HepG2 (cell line): Measurements from ENCODE around the gene COA3. TPM values are rescaled to one million over a fixed set of nuclear protein-coding genes. Genes with fewer than 3 reads are reported as not detected.

Experiments
- AKAP8 ChIP-seq: sonication (generic); formaldehyde crosslinking; IDR thresholded peaks from 2 replicates; pipeline ENCODE4 v1.5.1; 2020; ENCODE audit warnings: mild to moderate bottlenecking, missing genetic modification reagents
- ARNT ChIP-seq: fragments of 450-650 bp; IDR thresholded peaks from 2 replicates; pipeline ENCODE4 v1.6.1; 2017
- ATF2 ChIP-seq: sonication (generic); formaldehyde crosslinking; IDR thresholded peaks from 2 replicates; pipeline ENCODE4 v1.4.0; 2020; ENCODE audit warnings: missing genetic modification reagents
- ATF3 ChIP-seq: sonication (generic); formaldehyde crosslinking; IDR thresholded peaks from 2 replicates; pipeline ENCODE4 v1.4.0; 2020; ENCODE audit warnings: missing genetic modification reagents
- FUBP1 ChIP-seq: sonication (generic); formaldehyde crosslinking; IDR thresholded peaks from 2 replicates; pipeline ENCODE4 v1.5.1; 2020; ENCODE audit warnings: missing genetic modification reagents, mild to moderate bottlenecking, borderline replicate concordance
- MEF2D ChIP-seq: sonication (generic); formaldehyde crosslinking; IDR thresholded peaks from 2 replicates; pipeline ENCODE4 v1.5.1; 2020; ENCODE audit warnings: mild to moderate bottlenecking, missing genetic modification reagents
- MLXIP ChIP-seq: sonication (generic); formaldehyde crosslinking; IDR thresholded peaks from 2 replicates; pipeline ENCODE4 v1.9.0; 2021; ENCODE audit warnings: missing genetic modification reagents, borderline replicate concordance
- PAF1 ChIP-seq: IDR thresholded peaks from 2 replicates; pipeline ENCODE4 v1.6.1; 2016; ENCODE audit warnings: missing genetic modification reagents, missing compliant biosample characterization
- PHF8 ChIP-seq: sonication (generic); formaldehyde crosslinking; IDR thresholded peaks from 2 replicates; pipeline ENCODE4 v1.5.0; 2020; ENCODE audit warnings: missing genetic modification reagents
- PPARG ChIP-seq: conservative IDR thresholded peaks from 2 replicates; pipeline ENCODE4 v1.6.1; 2016; ENCODE audit warnings: missing biosample characterization, missing genetic modification reagents
- SRSF4 ChIP-seq: fragments of 200-400 bp; formaldehyde crosslinking; IDR thresholded peaks from one replicate; pipeline ENCODE4 v1.6.1; 2018; ENCODE audit warnings: mild to moderate bottlenecking, low read depth, low read length, moderate library complexity; ENCODE audit not compliant: poor library complexity, severe bottlenecking
- ZNF407 ChIP-seq: sonication (generic); formaldehyde crosslinking; IDR thresholded peaks from one replicate; pipeline ENCODE4 v1.5.1; 2020; ENCODE audit warnings: mild to moderate bottlenecking, missing genetic modification reagents; ENCODE audit errors: not compliant biosample characterization
- ZNF670 ChIP-seq: sonication (generic); formaldehyde crosslinking; IDR thresholded peaks from 2 replicates; pipeline ENCODE4 v1.8.0; 2022; ENCODE audit warnings: mild to moderate bottlenecking, missing genetic modification reagents, borderline replicate concordance
- polyA plus RNA-seq, 8 experiments: library from polyadenylated mRNA; depleted of rRNA in 3 of 8; stranded (reverse) in 7 of 8; unstranded in 1 of 8; fragments of >200 nt; fragmentation: Illumina TruSeq in 4 of 8; extraction: Trizol in 4 of 8; gene quantifications; 2 replicates each; pipeline versions ENCODE4 v1.2.1 to v1.2.3, GENCODE V29; 2011 to 2016; ENCODE audit warnings: low read depth in 4 of 8, missing spikeins in 1 of 8, mixed read lengths in 1 of 8; ENCODE audit not compliant: insufficient read depth in 1 of 8
- total RNA-seq, 5 experiments: library from RNA; depleted of rRNA; stranded (reverse); fragments of >200 nt; fragmentation: Illumina TruSeq; extraction: Trizol; gene quantifications; 2 replicates each; pipeline ENCODE4 v1.2.3, GENCODE V29; 2016; ENCODE audit warnings: low read depth in 1 of 5

Gene COA3
- total and polyA plus RNA-seq, 2 of the 13 experiments (the other 11 are each of a cell fraction or from before 2014, with no cell fraction given), result 133 to 202 TPM

GRCh38 chr17:42797067-42798007 is 1.2 kb downstream of the COA3 start (continued):
- TF ChIP-seq ATF3 (CRISPR knock-in tag) (no peak), ZNF407 (CRISPR knock-in tag) (no peak), FUBP1 (no peak), MLXIP (CRISPR knock-in tag) (no peak), ARNT (no peak), PAF1 (CRISPR knock-in tag) (peak; percentile 59), SRSF4 (no peak), ZNF670 (no peak), PHF8 (no peak), AKAP8 (CRISPR knock-in tag) (no peak), ATF2 (no peak), PPARG (CRISPR knock-in tag) (0 out of 2 replicates have a peak, but pooled peaks have one; percentile 45), MEF2D (CRISPR knock-in tag) (no peak)
